ENCODE results near the gene DPM2.

DNA sequence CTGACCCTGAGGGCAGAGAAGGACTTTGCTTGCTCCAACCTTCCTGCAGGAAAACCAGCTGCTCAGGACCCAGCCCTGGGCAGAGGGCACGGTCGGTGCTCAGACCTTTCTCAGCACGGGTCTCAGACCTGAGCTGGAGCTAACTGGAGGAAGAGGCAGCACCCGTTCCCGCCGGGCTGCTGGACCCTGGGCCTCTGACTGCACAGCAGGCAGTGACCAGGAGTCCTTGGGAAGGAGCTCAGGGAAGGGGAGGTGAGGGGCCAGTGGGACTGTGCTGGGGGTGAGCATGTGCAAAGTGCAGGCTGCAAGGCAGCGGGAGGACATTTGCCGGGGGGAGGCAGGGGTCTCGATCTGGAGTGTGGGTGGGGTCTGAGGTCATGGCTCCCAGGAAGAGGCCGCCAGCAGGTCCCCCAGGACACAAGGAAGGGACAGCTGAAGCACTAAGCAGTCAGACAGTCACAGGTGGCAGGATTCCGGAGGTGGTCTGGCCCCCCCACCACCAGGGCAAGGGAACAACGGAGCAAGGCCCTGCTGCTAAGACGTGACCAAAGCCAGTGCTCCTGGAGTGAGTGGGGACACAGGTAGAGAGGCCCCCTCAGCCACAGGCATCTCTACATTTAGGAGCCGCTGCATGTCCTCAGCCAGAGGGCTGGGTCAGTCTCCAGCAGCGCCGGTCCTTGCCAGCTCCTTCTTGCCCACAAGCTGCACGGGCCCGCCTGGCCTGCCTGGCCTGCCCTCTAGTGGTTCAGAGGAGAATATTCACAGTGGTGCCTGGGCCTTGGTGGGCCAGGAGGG is 4.8 kb upstream of the DPM2 start:
- TF ChIP-seq, protein P1, sequence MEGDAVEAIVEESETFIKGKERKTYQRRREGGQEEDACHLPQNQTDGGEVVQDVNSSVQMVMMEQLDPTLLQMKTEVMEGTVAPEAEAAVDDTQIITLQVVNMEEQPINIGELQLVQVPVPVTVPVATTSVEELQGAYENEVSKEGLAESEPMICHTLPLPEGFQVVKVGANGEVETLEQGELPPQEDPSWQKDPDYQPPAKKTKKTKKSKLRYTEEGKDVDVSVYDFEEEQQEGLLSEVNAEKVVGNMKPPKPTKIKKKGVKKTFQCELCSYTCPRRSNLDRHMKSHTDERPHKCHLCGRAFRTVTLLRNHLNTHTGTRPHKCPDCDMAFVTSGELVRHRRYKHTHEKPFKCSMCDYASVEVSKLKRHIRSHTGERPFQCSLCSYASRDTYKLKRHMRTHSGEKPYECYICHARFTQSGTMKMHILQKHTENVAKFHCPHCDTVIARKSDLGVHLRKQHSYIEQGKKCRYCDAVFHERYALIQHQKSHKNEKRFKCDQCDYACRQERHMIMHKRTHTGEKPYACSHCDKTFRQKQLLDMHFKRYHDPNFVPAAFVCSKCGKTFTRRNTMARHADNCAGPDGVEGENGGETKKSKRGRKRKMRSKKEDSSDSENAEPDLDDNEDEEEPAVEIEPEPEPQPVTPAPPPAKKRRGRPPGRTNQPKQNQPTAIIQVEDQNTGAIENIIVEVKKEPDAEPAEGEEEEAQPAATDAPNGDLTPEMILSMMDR (IDR thresholded peaks at IDR 0.05), result peak; percentile 76 to 98 (median 90)
- no peak for TF ChIP-seq POLR2A (IDR thresholded peaks at IDR 0.05)

All from thyroid gland (tissue), 4 donors.